ENCODE results near the gene TM2D3.

TM2D3 gene

DNA sequence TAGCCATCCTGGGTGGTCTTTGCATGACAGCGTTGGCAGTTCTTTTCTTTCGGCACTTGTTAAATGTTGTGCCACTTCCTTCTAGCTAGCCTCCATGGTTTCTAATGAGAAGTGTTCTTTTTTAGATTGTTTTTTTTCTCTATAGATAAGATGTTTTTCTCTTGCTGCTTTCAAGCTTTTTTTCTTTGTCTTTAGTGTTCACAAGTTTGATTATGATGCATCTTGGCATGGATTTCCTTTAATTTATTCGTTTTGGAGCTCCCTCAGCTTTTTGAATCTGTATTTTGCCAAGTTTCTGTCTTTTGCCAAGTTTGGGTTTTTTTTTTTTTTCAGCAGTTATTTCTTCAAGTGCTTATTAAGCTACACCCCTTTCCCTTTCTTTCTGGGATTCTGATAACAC, 53.1 kb downstream of the TM2D3 start:
- DNase-seq = no peak

- DNase-seq = no peak
These were observed 54.7 kb downstream of the TM2D3 start for GRCh38 chr15:101597360-101597928.

- no peak for DNase-seq
These were observed 55.5 kb downstream of the TM2D3 start for GRCh38 chr15:101596633-101597032.
